Hematopoietic multipotent progenitor cell treated with erythropoietin and hydrocortisone succinate and interleukin-3 and kit ligand, for 15 days (in vitro differentiated cells): ENCODE results near the gene CELA3B.
"Not testable (repeated sequence)": the region's sequence is repeated elsewhere in the genome, so short reads cannot be mapped to it uniquely, and the experiment has no call there.

ENCODE experiments used
- DNase-seq: peaks from one replicate; pipeline ENCODE4 v3.0.0-alpha.2; 2015; ENCODE audit warnings: low spot score

Gene CELA3B, protein sequence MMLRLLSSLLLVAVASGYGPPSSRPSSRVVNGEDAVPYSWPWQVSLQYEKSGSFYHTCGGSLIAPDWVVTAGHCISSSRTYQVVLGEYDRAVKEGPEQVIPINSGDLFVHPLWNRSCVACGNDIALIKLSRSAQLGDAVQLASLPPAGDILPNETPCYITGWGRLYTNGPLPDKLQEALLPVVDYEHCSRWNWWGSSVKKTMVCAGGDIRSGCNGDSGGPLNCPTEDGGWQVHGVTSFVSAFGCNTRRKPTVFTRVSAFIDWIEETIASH

DNA sequence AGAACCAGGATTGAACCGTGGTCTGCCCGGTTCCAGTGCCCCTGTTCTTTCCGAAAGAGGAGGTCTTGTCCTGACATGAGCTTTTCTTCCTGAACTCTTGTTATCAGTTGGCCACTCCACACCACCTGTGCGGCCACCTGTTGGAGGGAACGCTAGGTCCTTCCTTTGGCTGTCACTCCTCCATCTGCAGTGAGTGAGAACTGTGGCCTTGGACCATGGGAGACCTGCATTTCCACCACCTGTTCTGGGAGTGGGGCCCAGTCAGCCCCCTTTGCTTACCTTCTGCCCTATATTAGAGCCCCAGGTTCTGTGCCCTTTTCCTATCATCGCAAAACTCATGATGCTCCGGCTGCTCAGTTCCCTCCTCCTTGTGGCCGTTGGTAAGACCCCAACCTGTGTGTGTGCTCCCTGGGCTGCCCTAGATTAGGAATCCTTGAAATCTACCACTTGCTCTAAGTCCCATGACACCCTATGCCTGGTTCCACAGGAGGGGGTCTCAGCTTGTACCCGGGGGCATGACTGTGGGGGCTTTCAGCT lies at the start of gene CELA3B:
CELA3B (plus strand) TSS at position 320 of the 537 bp plus-strand sequence; CDS start at position 338, 18 bp downstream.
- DNase-seq: not testable (repeated sequence)

DNA sequence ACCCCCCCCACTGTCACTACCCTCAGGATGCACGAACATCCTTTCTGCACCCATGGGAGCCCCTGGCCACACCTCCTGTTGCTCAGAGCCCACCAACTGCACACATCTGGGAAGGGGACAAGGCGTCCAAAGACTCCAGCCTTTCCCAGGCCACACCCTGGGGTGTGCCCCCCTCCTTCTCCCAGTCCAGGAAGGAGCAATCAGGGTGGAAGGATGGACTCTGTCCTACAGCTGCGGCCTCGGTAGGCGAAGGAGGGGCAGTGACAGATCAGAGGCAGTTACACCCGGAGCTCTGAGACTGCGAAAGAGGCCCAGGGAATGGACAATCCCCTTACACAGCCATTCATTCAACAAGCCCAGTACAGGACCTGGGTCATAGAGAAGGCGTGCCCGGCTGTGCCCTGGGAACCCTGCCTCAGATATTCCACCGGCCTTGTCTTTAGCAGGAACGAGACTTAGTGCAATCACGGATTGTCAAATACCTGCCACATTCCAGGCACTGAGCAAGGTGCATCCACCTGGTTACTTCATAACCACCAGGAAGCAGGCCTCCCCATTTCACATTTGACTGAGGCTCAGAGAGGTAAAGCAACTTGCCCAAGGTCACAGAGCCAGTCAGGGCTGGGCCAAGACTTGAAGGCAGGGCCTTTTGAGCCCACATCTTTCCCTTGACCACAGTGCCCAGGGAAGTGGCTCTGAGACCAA lies 49.1 kb upstream of the CELA3B start:
- DNase-seq: no peak

DNA sequence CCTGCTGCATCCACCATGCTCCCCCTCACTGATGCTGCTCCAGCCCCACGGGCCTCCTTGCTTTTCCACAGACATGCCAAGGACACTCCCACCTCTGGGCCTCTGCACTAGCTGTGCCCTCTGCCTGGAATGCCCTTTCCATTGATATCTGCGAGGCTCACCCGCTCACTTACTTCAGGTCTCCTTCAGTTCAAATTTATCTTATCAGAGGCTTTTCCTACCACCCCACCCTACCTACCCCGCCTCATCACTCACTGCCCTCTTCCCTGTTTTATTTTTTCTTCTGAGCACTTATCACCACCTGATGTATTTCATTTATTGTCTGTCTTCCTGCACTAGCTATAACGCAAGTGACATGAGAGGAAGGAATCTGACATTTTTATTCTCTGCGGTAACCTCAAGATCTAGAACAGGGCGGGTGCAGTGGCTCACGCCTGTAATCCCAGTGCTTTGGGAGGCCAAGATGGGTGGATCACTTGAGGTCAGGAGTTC lies 46.7 kb upstream of the CELA3B start:
- DNase-seq: no peak

DNA sequence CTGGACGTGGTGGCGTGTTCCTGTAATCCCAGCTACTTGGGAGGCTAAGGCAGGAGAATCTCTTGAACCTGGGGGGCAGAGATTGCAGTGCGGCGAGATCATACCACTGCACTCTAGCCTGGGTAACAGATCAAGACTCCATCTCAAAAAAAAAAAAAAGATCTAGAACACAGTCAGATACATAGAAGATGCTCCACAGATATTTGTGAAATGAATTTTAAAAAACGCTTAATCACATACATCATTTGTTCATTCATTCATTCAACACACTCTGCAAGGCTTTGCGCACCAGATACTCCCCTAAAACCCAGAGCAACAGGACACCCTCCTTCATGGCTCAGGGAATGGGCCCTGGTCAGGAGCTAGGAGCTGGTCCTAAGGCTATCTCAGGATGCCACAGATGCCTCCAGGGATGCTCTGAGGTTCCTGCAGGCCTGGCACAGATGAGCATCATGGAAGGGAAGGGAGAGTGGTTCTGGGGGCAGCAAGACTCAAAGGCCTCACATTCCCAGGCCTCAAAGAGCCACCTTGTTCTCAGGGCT lies 46.1 kb upstream of the CELA3B start:
- no peak for DNase-seq

DNA sequence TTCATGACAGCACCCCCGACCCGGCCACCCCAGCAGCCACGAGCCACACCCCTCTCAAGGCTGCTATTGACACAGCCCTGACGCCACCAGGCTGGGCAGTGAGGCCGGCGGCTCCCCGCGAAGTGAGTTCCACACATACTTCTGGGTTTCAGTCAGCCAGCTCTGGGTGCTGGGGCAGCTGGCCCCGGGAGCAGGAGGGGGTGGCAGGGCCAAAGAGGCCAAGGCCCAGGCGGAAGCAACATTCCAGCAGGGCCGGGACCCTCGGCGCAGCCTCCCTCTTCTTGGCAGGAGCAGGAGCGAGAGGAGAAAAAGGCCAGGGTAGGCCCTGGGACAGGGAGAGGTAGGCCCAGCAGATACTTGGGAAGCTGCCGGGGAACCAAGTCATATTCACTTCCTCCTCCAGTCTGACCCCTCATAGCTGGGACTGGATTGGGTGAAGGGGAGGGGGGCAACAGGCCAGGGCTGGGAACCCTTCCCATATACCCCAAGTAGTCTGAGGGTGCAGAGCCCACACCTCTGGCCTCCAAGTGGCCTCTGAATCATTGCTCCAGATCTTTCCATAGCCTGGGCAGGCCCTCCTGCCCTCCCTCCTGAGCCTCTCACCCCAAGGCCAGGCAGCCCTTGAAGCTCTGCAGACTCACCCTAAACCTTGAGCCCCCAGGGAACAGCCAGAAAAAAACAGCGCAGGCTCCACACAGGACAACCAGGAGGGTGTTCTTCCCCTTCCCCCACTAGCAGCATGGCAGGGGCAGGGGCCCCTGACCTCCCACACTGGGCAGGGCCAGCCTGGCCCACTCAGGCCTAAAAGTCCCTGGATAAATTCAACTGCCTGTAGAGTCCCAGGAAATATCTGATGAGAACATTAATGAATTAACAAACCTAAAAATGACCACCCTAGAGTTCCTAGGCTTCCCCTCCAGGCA lies 45.4 kb upstream of the CELA3B start:
- DNase-seq: no peak

DNA sequence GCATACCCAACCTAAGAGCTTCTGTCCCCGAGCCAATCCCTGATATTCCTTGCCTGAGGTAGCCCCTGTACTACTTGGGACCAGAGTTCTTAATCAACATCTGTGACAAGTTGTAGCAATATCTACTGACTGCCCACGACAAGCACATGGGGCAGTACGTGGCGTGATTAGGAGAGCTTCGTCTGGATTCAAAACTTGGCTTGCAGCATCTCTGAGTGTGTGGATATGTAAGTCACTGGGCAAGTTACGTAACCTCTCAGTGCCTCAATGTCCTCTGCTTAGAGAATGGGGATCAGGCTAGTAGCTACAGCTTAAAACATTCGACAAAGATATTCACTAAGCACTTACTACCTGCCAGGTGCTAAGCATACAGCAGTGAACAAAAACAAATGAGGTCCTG lies 44.7 kb upstream of the CELA3B start:
- DNase-seq: no peak

DNA sequence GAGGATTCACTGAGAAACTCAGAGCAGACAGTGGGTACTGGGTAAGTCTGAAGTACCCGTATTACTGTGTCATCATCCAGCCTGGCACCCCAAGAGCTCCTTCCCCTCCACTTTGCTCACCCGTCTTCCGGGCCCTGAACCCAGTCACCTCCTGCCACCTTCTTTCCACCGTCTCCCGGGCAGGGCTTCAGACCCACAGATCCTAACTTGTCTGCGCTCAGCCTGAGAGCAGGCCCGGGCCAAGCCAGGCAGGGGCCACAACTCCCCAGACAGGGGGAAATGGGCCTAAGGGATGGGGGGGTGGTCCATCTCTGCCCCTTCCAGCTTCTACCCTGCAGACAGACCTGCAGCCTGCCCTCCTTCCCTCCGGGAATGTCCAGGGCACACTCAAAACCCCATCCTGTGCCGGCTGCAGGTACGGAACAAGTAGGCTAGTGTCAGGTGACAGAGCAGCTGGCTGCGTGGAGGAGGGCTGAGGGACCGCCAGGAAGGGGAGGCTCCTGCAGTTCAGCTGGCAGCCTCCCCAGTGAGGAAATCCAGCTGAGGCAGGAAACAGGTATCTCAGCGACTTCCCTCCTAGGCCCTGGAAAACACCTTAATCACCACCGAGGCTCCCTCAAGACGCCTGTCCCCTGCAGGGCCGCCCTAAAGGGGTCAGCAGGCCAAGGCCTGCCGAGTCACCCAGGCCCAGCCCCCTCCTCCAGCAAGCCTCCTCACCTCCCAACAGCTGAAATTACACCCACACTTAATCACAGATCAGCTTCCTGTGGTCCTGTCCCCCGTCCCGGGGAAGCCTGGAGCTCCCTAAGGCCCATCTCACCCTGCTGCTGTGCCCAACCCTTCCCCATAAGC lies 43.2 kb upstream of the CELA3B start:
- DNase-seq: no peak

DNA sequence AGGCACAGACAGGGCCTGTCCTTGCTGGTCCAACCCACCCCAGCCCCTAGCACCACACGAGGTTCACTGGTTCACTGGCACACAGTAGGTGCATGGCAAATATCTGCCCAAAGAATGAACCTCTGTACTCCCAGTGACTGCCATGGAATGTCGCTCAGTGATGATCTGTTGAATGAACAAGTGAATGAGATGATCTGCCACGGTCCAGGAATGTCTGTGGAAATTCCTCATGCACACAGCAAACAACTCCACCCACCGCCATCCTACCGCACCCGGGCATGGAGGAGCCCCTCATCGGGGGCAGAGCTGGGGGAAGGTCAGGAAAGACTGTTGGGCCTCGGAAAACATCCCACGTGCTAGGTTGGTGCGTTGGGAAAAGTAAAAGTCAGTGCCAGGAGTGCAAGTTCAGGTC lies 41.4 kb upstream of the CELA3B start:
- DNase-seq: no peak

DNA sequence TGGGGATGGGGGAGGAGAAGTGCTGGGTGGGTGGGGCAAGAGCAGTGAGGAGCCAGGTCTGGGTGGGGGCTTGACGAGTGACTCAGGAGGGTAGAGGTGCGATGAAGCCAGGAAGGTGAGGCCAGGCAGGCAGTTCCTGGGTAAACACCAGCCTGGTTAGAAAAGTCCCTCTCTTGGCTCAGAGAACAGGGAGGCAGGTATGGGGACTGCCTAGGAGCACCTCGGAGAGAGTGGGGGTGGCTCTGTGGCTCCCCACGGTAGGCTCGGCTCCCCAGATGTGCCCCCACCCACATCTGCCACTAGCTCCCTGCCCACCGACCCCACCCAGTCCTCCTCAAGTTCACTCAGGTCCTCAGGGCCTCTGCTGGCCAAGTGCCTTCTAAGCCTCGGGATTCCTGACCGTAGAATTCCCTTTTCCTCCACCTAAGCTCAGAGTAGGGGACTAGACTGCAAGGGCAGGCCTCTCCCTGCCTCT lies 40.9 kb upstream of the CELA3B start:
- DNase-seq: no peak

DNA sequence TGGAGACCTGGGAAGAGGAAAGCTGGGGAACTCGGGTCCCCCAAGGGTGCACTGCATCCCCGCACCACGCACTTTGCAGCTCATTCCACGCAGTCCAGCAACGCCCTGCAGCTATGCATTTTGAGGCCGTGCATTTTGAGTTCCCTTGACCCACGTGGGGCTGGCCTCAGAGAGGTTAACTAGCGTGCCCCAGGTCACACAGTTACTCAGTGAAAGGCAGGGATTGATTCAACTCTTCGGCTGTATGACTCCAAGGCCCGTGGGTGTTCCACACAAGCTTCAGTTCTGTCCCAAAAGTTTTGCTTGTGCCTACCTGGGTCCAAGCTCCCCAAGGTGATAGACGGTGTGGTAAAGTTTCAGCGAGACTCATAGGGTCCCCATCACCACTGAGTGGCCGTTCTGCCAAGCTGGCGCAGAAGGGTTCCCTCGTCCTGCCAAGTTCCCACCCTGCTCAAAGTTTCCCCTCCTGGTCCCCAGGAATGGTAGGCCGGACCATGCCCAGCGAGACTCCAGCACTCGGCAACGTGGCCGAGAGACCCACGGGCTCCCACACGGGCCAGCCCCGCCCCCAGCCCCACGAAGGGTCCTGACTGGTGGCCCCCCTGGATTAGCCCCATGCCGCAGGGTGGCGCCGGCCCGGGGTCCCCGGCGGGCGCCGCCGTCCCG lies 40.3 kb upstream of the CELA3B start:
- DNase-seq: no peak

DNA sequence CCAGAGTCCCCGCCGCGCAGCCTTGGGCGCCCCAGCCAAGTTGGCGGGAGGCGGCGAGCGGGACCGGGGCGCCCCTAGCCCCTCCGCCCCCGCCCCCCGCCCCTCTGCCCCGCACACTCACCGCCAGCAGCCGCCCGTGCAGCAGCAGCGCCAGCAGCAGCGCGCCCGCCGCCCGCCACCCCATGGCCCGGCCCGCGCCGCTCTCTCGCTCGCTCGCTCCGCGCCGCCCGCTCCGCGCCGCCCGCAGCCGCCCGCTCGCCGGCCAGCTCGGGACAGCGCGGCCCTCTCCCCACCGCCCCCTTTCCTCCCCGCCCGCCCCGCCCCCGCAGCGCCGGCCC lies 39.8 kb upstream of the CELA3B start, which contains the start of gene HSPG2:
HSPG2 (minus strand) TSS at position 277 of the 338 bp plus-strand sequence; CDS start at position 184, 93 bp downstream.
- DNase-seq: no peak

DNA sequence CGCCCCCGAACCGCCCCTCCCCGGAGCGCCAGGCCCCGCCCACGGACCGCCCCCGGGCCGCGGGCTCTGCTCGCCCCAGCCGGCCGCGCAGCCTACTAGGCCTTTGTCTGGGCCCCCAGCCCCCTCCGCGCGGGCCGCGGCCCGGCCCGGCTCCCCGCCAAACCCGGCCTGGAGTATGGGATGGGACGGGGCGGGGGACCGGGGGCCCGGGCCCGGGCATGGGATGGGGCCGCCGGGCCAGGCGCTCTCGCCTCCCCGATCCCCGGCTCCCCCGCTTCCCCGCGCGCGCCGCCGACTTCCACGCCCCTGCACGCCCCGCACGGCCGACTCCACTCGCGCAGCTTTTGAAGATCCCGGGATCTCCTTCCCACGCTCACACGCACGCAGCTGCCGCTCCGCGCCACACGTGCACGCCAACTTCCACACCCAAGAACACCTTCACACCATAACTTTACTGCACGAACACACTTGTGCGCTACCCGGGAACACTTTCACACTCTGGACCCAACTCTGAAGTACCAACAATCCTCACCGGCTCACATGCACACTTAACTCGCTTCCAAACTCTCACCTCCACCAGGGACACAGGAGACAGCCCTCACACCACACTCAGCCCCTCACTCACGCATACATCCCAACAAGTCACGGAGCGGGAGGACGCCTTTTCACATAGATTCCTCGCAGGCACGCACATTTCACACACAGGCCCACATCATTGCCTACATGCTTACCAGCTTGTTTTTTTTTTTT lies 39.3 kb upstream of the CELA3B start:
- DNase-seq: peak; percentile 55

DNA sequence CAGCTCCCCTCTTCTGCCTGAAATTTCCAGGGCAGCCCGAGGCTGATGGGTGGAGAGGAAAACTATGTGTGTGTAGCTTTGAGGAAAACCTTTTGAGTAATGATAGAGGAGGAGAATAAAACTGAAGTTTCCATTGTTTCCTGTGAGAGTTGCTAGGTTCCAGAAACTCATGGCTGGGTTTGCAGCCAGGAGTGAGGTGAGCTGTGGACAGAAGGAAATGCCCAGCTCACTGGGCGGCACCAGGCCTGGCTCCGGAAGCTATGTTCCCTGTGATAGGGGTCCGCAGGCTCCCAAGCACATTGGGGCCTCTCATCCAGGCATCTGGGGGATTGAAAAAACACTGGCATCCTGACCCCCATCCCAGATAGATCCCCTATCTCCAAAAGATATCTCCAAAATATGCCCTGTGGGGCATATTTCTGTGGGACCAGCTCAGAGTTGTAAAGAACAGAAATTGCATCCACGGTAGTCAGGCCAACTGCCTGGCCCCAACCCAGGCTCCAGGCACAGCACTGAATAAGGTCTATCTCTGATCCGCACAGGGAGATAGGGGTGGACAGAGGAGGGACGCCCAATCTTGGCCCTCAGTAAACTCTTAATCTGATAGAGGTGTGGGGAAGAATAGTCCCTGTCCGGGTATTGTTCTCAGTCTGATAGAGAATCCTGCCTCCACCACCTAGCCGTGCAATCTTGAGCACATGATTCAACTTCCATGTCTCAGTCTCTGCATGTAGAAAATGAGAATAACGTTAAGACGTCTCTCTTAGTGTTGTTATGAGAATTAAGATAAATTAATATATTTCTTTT lies 37.9 kb upstream of the CELA3B start:
- no peak for DNase-seq

DNA sequence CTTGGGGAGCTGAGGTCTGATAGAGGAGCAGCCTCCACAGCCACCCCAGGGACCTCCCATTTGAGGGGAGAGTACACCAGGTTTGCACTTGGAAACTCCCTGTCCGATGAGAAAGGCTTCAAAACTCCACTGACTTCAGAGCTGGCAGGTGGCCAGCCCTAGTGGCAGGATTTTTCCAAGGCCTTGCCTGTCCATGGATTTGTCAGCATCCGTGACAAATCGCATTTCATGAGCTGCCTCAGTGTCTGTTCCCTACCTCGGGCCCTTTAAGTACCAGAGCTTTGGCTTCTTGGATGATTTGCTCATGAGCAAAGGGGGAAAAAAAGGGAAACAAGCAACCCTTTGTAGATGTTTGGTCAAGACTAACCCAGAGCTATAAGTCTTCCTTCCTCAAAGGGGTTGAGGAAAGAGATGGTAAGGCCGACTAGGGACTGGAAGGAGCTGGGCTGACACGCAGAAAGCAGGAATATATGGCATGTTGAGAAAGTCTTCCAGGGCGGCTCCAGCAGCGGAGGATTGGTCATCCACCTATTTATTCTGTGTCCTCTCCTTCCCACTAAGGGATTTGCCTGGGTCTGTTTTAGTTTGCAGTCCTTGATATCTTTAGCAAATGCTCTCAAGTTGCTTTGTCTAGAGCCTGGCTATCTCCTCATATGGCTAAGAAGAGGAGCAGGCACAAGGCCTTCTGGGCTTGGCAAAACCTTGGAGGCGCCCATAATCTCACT lies 37.0 kb upstream of the CELA3B start:
- DNase-seq: no peak

DNA sequence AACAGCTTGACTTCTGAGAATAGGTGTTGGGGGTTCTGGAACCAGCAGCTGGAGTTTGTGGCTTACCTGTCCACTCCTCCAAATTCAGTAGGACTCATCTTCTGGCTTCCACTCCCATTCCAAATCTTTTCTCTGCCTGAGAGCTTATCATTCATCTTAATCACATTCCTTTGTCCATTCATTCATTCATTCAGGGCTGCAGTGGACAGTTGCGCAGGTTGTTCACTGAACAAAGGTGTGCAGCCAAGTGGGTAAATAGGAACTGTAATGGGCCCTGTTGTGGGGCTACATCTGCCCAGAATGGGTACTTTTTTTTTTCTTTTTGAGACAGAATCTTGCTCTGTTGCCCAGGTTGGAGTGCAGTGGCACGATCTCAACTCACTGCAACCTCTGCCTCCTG lies 36.3 kb upstream of the CELA3B start:
- no peak for DNase-seq

DNA sequence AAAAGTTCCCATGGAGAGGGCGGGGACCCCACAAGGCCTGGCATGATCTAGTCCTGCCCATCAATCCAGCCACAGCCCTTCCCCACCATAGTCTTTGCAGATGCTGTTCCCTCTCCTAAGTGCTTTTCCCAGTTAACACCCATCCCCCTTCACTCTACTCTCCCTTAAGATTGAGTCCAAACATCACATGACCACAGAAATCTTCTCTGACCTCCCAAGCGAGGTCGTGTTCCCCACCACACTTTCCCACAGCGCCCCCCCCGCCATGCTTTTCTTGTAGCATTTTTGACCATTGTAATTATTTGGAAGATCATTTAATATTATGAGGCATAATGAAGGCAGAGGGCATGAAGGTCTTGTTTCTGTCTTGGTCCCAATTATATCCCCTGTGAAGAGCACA lies 35.5 kb upstream of the CELA3B start:
- DNase-seq: no peak

DNA sequence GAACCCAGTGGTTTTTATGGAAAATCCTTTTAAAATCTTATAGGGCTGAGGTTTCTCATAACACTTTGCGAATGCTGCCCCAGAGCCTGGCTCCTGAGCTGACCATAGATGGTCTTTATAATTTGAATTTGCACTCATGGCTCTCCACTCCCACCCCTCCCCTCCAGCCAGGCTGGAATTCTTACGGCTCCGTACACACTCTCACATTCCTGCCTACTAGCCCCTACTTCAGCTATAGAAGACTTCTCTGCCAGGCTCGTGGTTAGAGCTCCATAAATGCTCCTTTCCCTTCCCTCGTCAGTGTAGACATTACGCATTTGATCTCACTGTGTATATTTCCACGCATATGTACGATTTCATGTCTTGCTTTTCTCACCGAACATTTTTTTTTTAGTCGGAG lies 34.4 kb upstream of the CELA3B start:
- no peak for DNase-seq
